ENCODE measurements around the gene HM13. TPM values are rescaled to one million over a fixed set of nuclear protein-coding genes. Genes with fewer than 3 reads are reported as not detected.

HM13 gene
- total RNA-seq, 1 experiment from 2014 or later, result 103 TPM

- ATAC-seq, result no peak
- no peak for DNase-seq (ENCODE audit: low spot score)
- Mint-ChIP-seq H3K27ac (no peak overlapping the region), H3K4me3 (no peak overlapping the region), H3K9me3 (no peaks in the 10 kb centered on the region), H3K27me3 (ENCODE audit: low read depth) (peaks cover 36% of the 10 kb centered on the region), H3K4me1 (peaks cover 9% of the 10 kb centered on the region), H3K36me3 (no peaks in the 10 kb centered on the region)
- CTCF ChIA-PET, result interaction anchor here (1.0 to 17.0 kb wide), 2 partner anchors 43 to 58 kb away, joined by 4 to 927 read pairs; no protein-coding TSS in a partner anchor
- POLR2A ChIA-PET, result no interaction called here
- no peak for TF ChIP-seq PRDM15 (CRISPR knock-in tag; IDR thresholded peaks at IDR 0.05)
- TF ChIP-seq ARID4B (CRISPR knock-in tag; IDR thresholded peaks at IDR 0.05; ENCODE audit: borderline replicate concordance), result no peak
- TF ChIP-seq SMAD4 (CRISPR knock-in tag; IDR thresholded peaks at IDR 0.05), result no peak
- no peak for TF ChIP-seq NFATC4 (CRISPR knock-in tag; IDR thresholded peaks at IDR 0.05)
- no peak for TF ChIP-seq GRHL2 (CRISPR knock-in tag; IDR thresholded peaks at IDR 0.05; ENCODE audit: insufficient replicate concordance, severe bottlenecking)
- no peak for TF ChIP-seq CDX4 (CRISPR knock-in tag; IDR thresholded peaks at IDR 0.05; ENCODE audit: borderline replicate concordance)
- TF ChIP-seq OVOL2 (CRISPR knock-in tag; IDR thresholded peaks at IDR 0.05; ENCODE audit: borderline replicate concordance), result no peak
Observed at GRCh38 chr20:31615416-31615815, 101.2 kb downstream of the HM13 start.

- Mint-ChIP-seq H3K27me3 (ENCODE audit: low read depth) (peaks cover 36% of the 10 kb centered on the region), H3K27ac (no peak overlapping the region), H3K36me3 (no peaks in the 10 kb centered on the region), H3K9me3 (no peaks in the 10 kb centered on the region), H3K4me1 (no peaks in the 10 kb centered on the region), H3K4me3 (no peak overlapping the region)
- no peak for ATAC-seq
- CTCF ChIA-PET, result interaction anchor here (0.6 to 17.0 kb wide), 5 partner anchors 17 to 71 kb away, joined by 5 to 927 read pairs (median 6); no protein-coding TSS in a partner anchor
- DNase-seq (ENCODE audit: low spot score), result no peak
- TF ChIP-seq EMX1 (CRISPR knock-in tag; IDR thresholded peaks at IDR 0.05) (no peak), ZNF416 (CRISPR knock-in tag; IDR thresholded peaks at IDR 0.05) (no peak), IRF1 (CRISPR knock-in tag; IDR thresholded peaks at IDR 0.05) (no peak), NFATC4 (CRISPR knock-in tag; IDR thresholded peaks at IDR 0.05) (no peak), ZNF121 (CRISPR knock-in tag; IDR thresholded peaks at IDR 0.05) (no peak), ZMAT4 (CRISPR knock-in tag; IDR thresholded peaks at IDR 0.05) (no peak), SOX15 (CRISPR knock-in tag; IDR thresholded peaks at IDR 0.05) (no peak)
- POLR2A ChIA-PET, result interaction anchor here (0.6 to 0.7 kb wide), 3 partner anchors 44 to 656 kb away, joined by 4 read pairs; partner anchors contain the start of gene BCL2L1
Observed at GRCh38 chr20:31617432-31618104, 103.3 kb downstream of the HM13 start.

Small RNA genes lying within 50 kb of the gene (microRNA-seq; reads per million reads assigned to microRNA genes)
- not detected for gene MIR3193 (ENCODE audit: borderline number of aligned reads)

Other genes with a start within 250 kb of the HM13 start
- gene DEFB116, start 205.9 kb upstream of the HM13 start, total RNA-seq (2021), result not detected in 3 replicates
- not detected in 3 replicates for gene DEFB118, start 145.8 kb upstream of the HM13 start, total RNA-seq (2021)
- not detected in 3 replicates for gene DEFB119, start 123.9 kb upstream of the HM13 start, total RNA-seq (2021)
- gene DEFB121, start 108.2 kb upstream of the HM13 start, total RNA-seq (2021), result not detected in 3 replicates
- not detected in 3 replicates for gene DEFB123, start 73.8 kb upstream of the HM13 start, total RNA-seq (2021)
- gene DEFB124, start 39.3 kb upstream of the HM13 start, total RNA-seq (2021), result not detected in 3 replicates
- not detected in 3 replicates for gene REM1, start 39.2 kb upstream of the HM13 start, total RNA-seq (2021)
- 88.8 to 158 TPM (median 149 TPM) in 3 replicates for gene ID1, start 90.8 kb downstream of the HM13 start, total RNA-seq (2021)
- 0.44 TPM in 1 of 3 replicates, not detected in the others for gene COX4I2, start 123.5 kb downstream of the HM13 start, total RNA-seq (2021)
- 52.9 to 62.0 TPM (median 53.9 TPM) in 3 replicates for gene BCL2L1, start 208.4 kb downstream of the HM13 start, total RNA-seq (2021)
- gene TPX2, start 224.8 kb downstream of the HM13 start, total RNA-seq (2021), result 113 to 123 TPM (median 115 TPM) in 3 replicates

Measured in WTC11 (cell line).